ENCODE measurements around the gene PCED1B.
"Not testable (repeated sequence)": the region's sequence is repeated elsewhere in the genome, so short reads cannot be mapped to it uniquely, and the experiment has no call there.

PCED1B gene

GRCh38 chr12:47166365-47166764 lies 86.9 kb downstream of the PCED1B start:
- no peak for DNase-seq (ENCODE audit: low read depth)

- not testable (repeated sequence) for DNase-seq (ENCODE audit: low read depth)
Measured at GRCh38 chr12:47170281-47170680, 90.9 kb downstream of the PCED1B start.

DNA sequence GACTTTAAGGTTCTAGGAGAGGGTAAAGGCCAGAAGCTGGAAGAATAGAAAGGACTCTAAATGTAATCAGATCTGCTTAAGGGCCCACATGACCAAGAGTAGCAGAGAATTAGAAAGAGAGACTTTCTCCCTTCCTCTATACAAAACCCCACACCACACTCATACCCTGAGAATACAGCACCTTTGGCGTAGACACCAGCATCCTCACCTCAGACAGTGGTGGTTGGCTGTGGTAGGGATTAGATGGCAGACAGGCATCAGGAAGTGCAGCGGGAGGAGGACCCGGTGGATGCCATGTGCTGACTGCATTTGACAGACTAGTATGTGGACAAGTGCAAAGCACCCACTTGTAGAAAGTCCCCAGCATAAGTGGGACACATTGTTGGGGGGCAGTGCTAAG lies 98.6 kb downstream of the PCED1B start:
- no peak for DNase-seq (ENCODE audit: low read depth)

DNA sequence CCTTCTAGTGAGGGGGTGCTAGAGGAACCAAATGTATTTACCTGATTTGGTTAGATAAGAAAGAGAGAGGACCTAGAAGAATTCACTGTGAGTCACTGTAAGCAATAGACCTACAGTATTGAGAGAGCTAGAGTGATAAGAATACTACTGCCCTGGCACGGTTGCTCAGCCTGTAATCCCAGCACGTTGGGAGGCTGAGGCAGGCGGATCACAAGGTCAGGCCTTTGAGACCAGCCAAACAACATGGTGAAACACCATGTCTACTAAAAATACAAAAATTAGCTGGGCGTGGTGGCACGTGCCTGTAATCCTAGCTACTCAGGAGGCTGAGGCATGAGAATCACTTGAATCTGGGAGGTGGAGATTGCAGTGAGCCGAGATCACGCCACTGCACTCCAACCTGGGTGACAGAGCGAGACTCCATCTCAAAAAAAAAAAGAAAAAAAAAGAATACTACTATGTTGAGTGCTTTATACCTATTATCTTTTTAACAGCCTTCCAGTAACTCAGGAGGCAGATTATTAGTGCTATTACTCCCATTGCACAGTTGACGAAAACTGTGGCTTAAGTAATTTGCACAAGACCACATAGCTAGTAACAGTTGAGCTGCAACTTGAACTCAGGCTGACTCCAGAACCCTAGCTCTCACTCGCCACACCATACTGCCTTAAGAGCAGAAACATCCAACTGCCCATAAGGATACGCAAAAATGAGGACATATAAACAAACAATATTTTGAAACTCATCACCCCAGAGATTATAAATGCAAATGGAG lies 102.9 kb downstream of the PCED1B start:
- DNase-seq (ENCODE audit: low read depth), result not testable (repeated sequence)

GRCh38 chr12:47184229-47184628 lies 104.8 kb downstream of the PCED1B start:
- no peak for DNase-seq (ENCODE audit: low read depth)

DNA sequence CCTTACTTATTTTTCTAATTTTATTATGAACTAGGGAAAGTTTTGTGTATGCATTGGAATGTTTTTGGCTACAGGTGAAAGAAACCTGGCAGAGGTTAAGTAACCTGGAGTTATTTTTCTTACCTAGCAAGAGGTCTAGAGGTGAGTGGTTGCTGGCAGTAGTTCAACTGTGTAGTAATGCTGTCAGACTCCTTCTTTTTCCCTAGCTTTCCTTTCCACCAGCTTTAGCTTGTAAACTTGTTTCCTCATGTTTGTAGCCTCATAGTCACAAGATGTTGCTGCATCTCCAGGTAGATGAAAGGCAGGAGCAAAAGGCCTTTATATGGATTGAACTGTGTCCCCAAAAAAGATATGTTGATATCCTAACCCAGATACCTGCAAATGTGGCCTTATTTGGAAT lies 105.4 kb downstream of the PCED1B start:
- DNase-seq (ENCODE audit: low read depth), result no peak

- no peak for DNase-seq (ENCODE audit: low read depth)
Measured at GRCh38 chr12:47186246-47186645, 106.8 kb downstream of the PCED1B start.

- no peak for DNase-seq (ENCODE audit: low read depth)
Measured at GRCh38 chr12:47188576-47189441, 109.4 kb downstream of the PCED1B start.

GRCh38 chr12:47189728-47190127 lies 110.3 kb downstream of the PCED1B start:
- no peak for DNase-seq (ENCODE audit: low read depth)

DNA sequence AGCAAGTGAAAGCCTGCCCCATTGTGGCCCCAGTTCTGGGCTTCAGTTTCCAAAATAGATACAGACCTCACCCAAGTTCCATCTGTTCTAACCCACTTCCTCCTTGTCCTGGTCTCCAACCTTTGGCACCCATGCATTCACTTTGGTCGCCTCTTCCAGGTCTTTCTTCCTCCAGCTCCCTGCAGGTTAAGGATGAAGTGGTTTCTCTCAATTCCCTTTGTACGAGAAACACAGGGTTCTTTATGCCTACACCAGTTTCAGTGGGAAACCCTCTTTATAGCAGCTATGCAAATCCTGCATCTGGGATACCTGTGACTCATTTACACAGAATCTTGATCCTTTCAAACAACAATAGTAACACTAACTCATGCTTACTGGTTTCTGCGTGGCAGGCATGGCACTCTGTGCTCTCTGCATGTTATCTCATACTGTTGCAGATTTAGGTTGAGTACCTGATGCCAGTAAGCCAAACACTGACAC lies 110.9 kb downstream of the PCED1B start:
- no peak for DNase-seq (ENCODE audit: low read depth)

DNA sequence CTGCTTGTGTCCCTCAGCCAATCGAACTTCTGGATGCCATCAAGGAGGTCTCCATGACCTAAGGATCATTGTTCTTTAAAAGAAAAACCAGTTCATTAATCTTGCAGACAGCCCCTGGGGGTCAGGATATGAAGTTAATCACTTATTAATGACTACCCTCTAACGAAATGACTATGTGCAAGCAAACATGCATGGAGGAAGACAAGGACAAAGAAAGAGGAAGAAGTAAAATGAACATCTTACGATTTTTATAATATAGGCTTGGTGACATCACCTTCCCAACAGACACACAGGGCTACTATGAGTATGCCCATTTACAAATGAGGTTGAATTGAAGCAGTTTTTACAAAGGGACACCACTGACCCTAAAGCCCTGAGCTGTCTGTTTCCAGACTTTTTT lies 111.5 kb downstream of the PCED1B start:
- DNase-seq (ENCODE audit: low read depth), result no peak

GRCh38 chr12:47192051-47192450 lies 112.6 kb downstream of the PCED1B start:
- DNase-seq (ENCODE audit: low read depth), result no peak

GRCh38 chr12:47193066-47193465 lies 113.6 kb downstream of the PCED1B start:
- DNase-seq (ENCODE audit: low read depth), result no peak

- DNase-seq (ENCODE audit: low read depth), result no peak
Measured at GRCh38 chr12:47194501-47194900, 115.1 kb downstream of the PCED1B start.

DNA sequence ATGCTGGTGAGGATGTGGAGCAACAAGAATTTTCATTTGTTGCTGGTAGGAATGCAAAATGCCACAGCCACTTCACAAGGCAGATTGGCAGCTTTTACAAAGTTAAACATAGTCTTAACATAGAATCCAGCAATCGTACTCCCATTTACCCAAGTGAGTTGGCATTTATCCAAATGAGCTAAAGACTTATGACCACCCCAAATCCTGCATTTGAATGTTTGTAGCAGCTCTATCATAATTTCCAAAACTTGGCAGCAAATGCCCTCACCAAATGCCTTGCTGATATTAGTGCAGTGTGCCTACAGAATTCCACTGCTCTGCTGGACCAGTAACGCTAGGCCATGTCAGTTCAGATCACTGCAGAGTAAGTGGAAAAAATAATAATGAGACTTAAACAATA lies 121.0 kb downstream of the PCED1B start:
- DNase-seq (ENCODE audit: low read depth), result no peak

GRCh38 chr12:47201190-47201589 lies 121.8 kb downstream of the PCED1B start:
- DNase-seq (ENCODE audit: low read depth), result not testable (repeated sequence)

DNA sequence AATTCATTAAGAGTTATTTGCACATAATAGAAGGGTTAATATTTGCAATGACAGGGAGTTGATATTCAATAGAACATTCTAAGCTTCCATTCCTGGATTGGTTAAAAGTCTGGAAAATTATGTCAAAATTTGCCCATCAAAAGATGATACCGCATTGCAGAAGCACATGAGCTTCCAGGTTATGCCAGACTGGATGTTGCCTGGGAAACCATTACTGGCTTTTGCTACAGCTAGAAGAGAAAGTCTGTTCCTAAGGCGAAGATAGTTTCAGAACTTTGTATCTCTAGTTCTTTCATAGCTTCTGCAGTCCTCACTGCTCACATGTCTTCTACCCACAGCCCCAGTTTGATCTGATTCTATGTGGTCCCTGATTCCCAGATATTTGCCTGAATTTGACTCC lies 122.8 kb downstream of the PCED1B start:
- no peak for DNase-seq (ENCODE audit: low read depth)

DNA sequence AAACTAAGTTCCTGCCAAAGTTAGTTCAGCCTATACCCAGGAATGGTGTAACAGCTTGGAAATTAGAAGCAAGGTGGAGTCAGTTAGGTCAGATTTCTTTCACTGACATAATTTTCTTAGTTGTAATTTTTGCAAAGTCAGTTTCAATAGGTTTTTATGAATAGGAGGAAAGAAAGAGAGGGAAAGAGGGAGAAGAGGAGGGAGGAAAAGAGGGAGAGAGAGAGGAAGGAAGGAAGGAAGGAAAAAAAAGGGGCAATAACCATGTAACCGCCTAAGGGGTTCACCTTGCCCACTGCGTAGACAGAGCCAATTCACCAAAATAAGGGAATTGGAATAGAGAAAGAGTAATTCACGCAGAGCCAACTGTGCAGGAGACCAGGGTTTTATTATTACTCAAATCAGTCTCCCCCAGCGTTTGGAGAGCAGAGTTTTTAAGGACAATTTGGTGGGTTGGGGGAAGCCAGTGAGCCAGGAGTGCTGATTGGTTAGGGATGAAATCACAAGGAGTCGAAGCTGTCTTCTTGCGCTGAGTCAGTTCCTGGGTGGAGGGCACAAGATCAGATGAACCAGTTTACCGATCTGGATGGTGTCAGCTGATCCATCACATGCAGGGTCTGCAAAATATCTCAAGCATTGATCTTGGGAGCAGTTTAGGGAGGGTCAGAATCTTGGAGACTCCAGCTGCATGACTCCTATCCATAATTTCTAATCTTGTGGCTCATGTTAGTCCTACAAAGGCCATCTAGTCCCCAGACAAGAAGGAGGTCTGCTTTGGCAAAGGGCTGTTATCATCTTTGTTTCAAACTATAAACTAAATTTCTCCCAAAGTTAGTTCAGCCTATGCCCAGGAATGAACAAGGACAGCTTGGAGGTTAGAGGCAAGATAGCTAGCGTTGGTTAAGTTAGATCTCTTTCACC lies 126.4 kb downstream of the PCED1B start:
- DNase-seq (ENCODE audit: low read depth), result no peak

GRCh38 chr12:47206450-47207339 lies 127.3 kb downstream of the PCED1B start:
- DNase-seq (ENCODE audit: low read depth), result no peak

DNA sequence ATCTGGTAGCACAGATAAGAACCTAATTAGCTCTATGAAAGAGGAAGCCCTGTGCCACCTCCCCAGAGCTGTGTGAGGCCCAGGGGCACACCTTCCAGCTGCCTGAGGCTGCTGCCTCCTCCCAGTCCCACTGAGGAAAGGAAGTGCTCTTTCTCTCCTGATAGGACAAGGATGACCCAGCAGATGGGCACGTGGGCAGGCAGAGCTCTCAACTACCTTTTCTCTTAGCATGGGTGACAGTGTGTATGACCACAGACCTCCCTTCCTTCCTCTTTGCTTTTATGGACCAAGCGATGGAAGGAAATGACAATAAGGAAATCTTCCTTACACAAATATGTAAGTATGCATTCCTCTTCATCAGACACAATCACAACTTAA lies 127.9 kb downstream of the PCED1B start:
- no peak for DNase-seq (ENCODE audit: low read depth)

DNA sequence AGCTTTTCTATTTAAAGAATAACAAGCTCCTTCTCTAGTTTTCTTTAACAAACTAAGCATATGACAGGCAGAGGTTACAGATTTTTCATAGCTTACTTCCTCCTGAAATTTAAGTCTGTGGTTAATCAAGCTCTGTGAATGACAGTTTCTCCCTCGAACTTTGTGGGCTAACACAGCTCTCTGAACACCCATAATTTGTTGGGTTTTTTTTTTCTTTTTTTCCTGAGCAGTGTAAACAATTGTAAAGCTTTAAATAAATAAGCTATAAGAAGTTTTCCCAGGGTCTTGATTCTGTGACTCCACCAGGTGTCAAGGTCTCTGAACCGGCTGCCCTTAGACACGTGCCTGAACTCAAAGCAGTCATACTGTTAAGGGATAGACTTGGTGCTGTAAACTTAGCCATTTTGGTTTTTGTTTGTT lies 128.4 kb downstream of the PCED1B start:
- no peak for DNase-seq (ENCODE audit: low read depth)
